K562 (cell line): ENCODE data around the gene SLC7A5. TPM values are rescaled to one million over a fixed set of nuclear protein-coding genes. Genes with fewer than 3 reads are reported as not detected.
A peak's percentile ranks its signal among the peaks of the same experiment; 100 is the strongest.

Experiments
- ATAC-seq: fragments of 200-7000 bp; cut with Tn5 transposase; 3 replicates; pipeline ENCODE4 v1.9.1; 2020; ENCODE audit warnings: moderate library complexity
- BruUV-seq: library from RNA; stranded (reverse); fragments of 400-500 nt; replicated peaks from 2 replicates; lab custom pipeline; 2021; lab: Mats Ljungman, UMichigan
- CTCF ChIA-PET: fragments of 300-600 bp; formaldehyde crosslinking; extraction: SDS; loops from one replicate; lab custom pipeline; 2021; ENCODE audit warnings: low intra/inter-chr PET ratio; lab: Yijun Ruan, JAX
- POLR2A ChIA-PET: fragments of 300-600, 350-650 bp; sonication (Branson Sonifier 250); formaldehyde crosslinking; extraction: SDS; loops from one replicate; lab custom pipeline; 2021; ENCODE audit warnings: antibody characterized with exemption, inconsistent platforms; lab: Yijun Ruan, JAX
- DNase-seq, 4 experiments: peaks; one replicate each; pipeline versions ENCODE4 v3.0.0 to v3.0.0-alpha.2; 2011 to 2018; ENCODE audit warnings: low spot score in 3 of 4, mixed read lengths in 3 of 4; ENCODE audit errors: extremely low read depth in 1 of 4
- FAIRE-seq: peaks from 2 replicates; lab custom pipeline; 2011; peaks lifted over from hg19 to GRCh38; lab: Jason Lieb, UNC
- H2AFZ ChIP-seq: 2 replicates; pipeline ENCODE4 v1.6.0; 2011; ENCODE audit warnings: low read depth, low read length, control low read depth, inconsistent platforms
- H3K27ac ChIP-seq: fragments of 200-600 bp; 3 replicates; pipeline ENCODE4 v1.8.0; 2011; ENCODE audit warnings: low read depth, mild to moderate bottlenecking, control low read depth, inconsistent platforms, low read length, moderate library complexity, mixed read lengths; ENCODE audit errors: extremely low read depth
- H3K27me3 ChIP-seq, 2 experiments: fragments of 300-600 bp in 1 of 2; 2 replicates in 1 of 2; 3 replicates in 1 of 2; pipeline versions ENCODE4 v1.6.0 to v1.8.0; 2011; ENCODE audit warnings: inconsistent platforms in 2 of 2, low read length in 2 of 2, mild to moderate bottlenecking in 1 of 2, mixed read lengths in 1 of 2, moderate library complexity in 1 of 2; ENCODE audit not compliant: control insufficient read depth in 2 of 2, insufficient read depth in 2 of 2
- H3K36me3 ChIP-seq: fragments of 300-600 bp; 3 replicates; pipeline ENCODE4 v1.8.0; 2011; ENCODE audit warnings: mild to moderate bottlenecking, low read length, inconsistent platforms; ENCODE audit not compliant: control insufficient read depth, insufficient read depth
- H3K4me1 ChIP-seq, 2 experiments: fragments of 200-600 bp in 1 of 2; replicated peaks in 1 of 2; 2 replicates in 1 of 2; 3 replicates in 1 of 2; pipeline versions ENCODE4 v1.5.1 to v1.8.0; 2011; ENCODE audit warnings: inconsistent platforms in 2 of 2, low read length in 2 of 2, mild to moderate bottlenecking in 1 of 2, mixed read lengths in 1 of 2, moderate library complexity in 1 of 2; ENCODE audit not compliant: control insufficient read depth in 2 of 2, insufficient read depth in 2 of 2
- H3K4me2 ChIP-seq: 2 replicates; pipeline ENCODE4 v1.6.1; 2011; ENCODE audit warnings: low read length, control low read depth, inconsistent platforms, mixed read lengths; ENCODE audit not compliant: insufficient read depth
- H3K4me3 ChIP-seq: fragments of 200-600 bp; sonication (generic), shearing (Covaris generic); 2 replicates; pipeline ENCODE4 v1.5.1; 2016; ENCODE audit warnings: control low read depth, inconsistent platforms
- H3K79me2 ChIP-seq: fragments of 200-600 bp; 3 replicates; pipeline ENCODE4 v1.8.0; 2011; ENCODE audit warnings: low read length, inconsistent platforms; ENCODE audit not compliant: control insufficient read depth, insufficient read depth
- H3K9ac ChIP-seq, 2 experiments: 2 replicates each; pipeline versions ENCODE4 v1.6.0 to v1.6.1; 2011; ENCODE audit warnings: low read depth in 2 of 2, low read length in 2 of 2, control low read depth in 1 of 2, inconsistent platforms in 1 of 2, mild to moderate bottlenecking in 1 of 2, mixed read lengths in 1 of 2; ENCODE audit not compliant: insufficient read depth in 1 of 2
- H3K9me1 ChIP-seq: one replicate; pipeline ENCODE4 v1.6.0; 2011; ENCODE audit warnings: inconsistent platforms, mild to moderate bottlenecking, low read length, moderate library complexity; ENCODE audit not compliant: control insufficient read depth, insufficient read depth
- H3K9me3 ChIP-seq: replicated peaks from 2 replicates; pipeline ENCODE4 v1.5.1; 2011; ENCODE audit warnings: low read depth, low read length, inconsistent platforms; ENCODE audit not compliant: control insufficient read depth, insufficient read depth
- H4K20me1 ChIP-seq: replicated peaks from 2 replicates; pipeline ENCODE4 v1.6.1; 2011; ENCODE audit warnings: low read length, inconsistent platforms, mixed read lengths; ENCODE audit not compliant: control insufficient read depth, insufficient read depth
- KDM5B ChIP-seq: fragments of 200-600 bp; sonication (generic); IDR thresholded peaks from 2 replicates; pipeline ENCODE4 v1.6.1; 2012; ENCODE audit warnings: low read depth, mild to moderate bottlenecking, moderate library complexity, low read length, control low read depth, inconsistent platforms; ENCODE audit not compliant: insufficient replicate concordance
- POLR2G ChIP-seq: fragments of 200-400 bp; formaldehyde crosslinking; IDR thresholded peaks from 2 replicates; pipeline ENCODE4 v1.6.1; 2017; ENCODE audit warnings: low read depth, mild to moderate bottlenecking, antibody characterized with exemption, low read length, moderate library complexity
- RBFOX2 ChIP-seq: fragments of 200-400 bp; formaldehyde crosslinking; IDR thresholded peaks from 2 replicates; pipeline ENCODE4 v1.6.1; 2017; ENCODE audit warnings: low read depth, mild to moderate bottlenecking, low read length, moderate library complexity
- RBM14 ChIP-seq: fragments of 200-400 bp; formaldehyde crosslinking; IDR thresholded peaks from 2 replicates; pipeline ENCODE4 v1.6.1; 2018; ENCODE audit warnings: low read depth, mild to moderate bottlenecking, low read length, moderate library complexity, borderline replicate concordance; ENCODE audit not compliant: insufficient read depth
- RBM22 ChIP-seq: fragments of 200-400 bp; formaldehyde crosslinking; IDR thresholded peaks from 2 replicates; pipeline ENCODE4 v1.6.1; 2018; ENCODE audit warnings: low read length, low read depth; ENCODE audit not compliant: poor library complexity, severe bottlenecking
- SMAD3 ChIP-seq: fragments of 450-650 bp; formaldehyde crosslinking; conservative IDR thresholded peaks from 2 replicates; pipeline ENCODE4 v1.4.0; 2020; ENCODE audit warnings: mild to moderate bottlenecking
- ZC3H4 ChIP-seq: sonication (generic); formaldehyde crosslinking; IDR thresholded peaks from 2 replicates; pipeline ENCODE4 v1.9.0; 2021; ENCODE audit warnings: missing genetic modification reagents, borderline replicate concordance
- ZNF589 ChIP-seq: fragments of 200-800 bp; sonication (Bioruptor generic); IDR thresholded peaks from 2 replicates; pipeline ENCODE4 v1.6.1; 2016; ENCODE audit warnings: low read depth, missing genetic modification characterization, missing compliant biosample characterization
- WGBS: fragments of 100-300 bp; shearing (Covaris generic); methylation state at CpG from one replicate; pipeline ENCODE4 v1.1.6; 2016; ENCODE audit warnings: low coverage, mixed read lengths; ENCODE audit not compliant: insufficient coverage; ENCODE audit errors: missing lambda C conversion rate; 5-methylcytosine and 5-hydroxymethylcytosine counted together
- in situ Hi-C: fragments of 300-500 bp; cut with MboI; formaldehyde crosslinking; loops from 4 replicates; pipeline ENCODE4 v1.15.0; 2018; ENCODE audit warnings: inconsistent platforms, mixed read lengths
- intact Hi-C: fragments of 100-400 bp; cut with micrococcal nuclease; formaldehyde crosslinking; loops from 2 replicates; pipeline ENCODE4 v1.14.2; 2022
- polyA plus RNA-seq, 8 experiments: library from polyadenylated mRNA; depleted of rRNA in 4 of 8; stranded (reverse) in 5 of 8; unstranded in 3 of 8; fragments of >200 nt; fragmentation: Nextera tagmentation in 2 of 8; fragmentation: Illumina TruSeq in 1 of 8; extraction: Ambion mirVana in 2 of 8; extraction: Trizol in 1 of 8; gene quantifications; 2 replicates each; pipeline versions ENCODE4 v1.2.1 to v1.2.3, GENCODE V29; 2011 to 2014; ENCODE audit warnings: inconsistent platforms in 1 of 8, missing spikeins in 1 of 8
- total RNA-seq, 7 experiments: library from RNA; depleted of rRNA in 6 of 7; stranded (reverse); fragments of >200 nt in 6 of 7; fragmentation: Illumina TruSeq in 2 of 7; extraction: Trizol in 2 of 7; gene quantifications; 2 replicates each; pipeline versions ENCODE4 v1.2.1 to v1.2.3, GENCODE V29; 2011 to 2021; ENCODE audit warnings: low replicate concordance in 1 of 7
- TF ChIP-seq, protein P1 (sequence below): sonication (generic); formaldehyde crosslinking; IDR thresholded peaks from 2 replicates; pipeline ENCODE4 v1.8.1; 2023; ENCODE audit warnings: mild to moderate bottlenecking, missing genetic modification reagents
- TF ChIP-seq, protein P2 (sequence below): sonication (generic); formaldehyde crosslinking; IDR thresholded peaks from 2 replicates; pipeline ENCODE4 v1.5.0; 2020; ENCODE audit warnings: missing genetic modification reagents
- TF ChIP-seq, protein P3 (sequence below): fragments of 450-650 bp; IDR thresholded peaks from 2 replicates; pipeline ENCODE4 v1.6.1; 2016; ENCODE audit warnings: antibody characterized with exemption

The SLC7A5 gene
- total and polyA plus RNA-seq, 9 of the 15 experiments (the other 6 are each of a cell fraction or from before 2014, with no cell fraction given), result 1.9 to 220 (median 18.6) TPM

DNA sequence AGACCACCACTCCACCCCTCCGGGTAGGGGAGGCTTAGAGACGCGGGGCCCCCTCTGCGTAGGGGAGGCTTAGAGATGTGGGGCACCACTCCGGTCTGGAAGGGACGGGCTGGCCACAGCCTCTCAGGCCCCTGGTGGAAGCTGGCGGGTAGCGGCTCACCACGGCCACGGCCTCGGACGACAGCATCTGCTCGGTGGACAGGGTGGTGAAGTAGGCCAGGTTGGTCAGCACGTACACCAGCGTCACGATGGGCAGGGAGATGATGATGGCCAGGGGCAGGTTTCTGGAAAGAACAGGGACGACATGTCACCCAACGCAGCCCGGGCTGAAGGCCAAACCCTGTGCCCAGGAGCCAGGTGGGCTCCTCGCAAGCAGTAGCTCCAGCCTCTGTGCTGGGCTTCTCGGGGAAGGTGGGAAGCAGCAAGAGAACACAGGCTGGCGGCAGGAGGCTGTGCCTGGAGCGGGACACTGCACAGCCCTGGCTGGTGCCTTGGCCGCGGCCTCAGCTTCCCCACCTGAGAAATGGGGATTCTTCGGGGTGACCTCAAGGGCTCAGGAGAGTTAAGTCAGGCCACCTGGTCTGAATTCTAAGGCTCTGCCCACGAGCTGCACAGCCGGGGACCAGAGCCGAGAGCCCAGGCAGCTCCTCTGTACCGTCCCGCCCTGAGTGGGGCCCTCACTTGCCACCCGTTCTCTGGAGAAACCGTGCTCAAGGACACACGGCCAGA, 29.6 kb downstream of the SLC7A5 start:
- FAIRE-seq, result no peak
- intact Hi-C loops, result no loop called here
- TF ChIP-seq, protein P1, sequence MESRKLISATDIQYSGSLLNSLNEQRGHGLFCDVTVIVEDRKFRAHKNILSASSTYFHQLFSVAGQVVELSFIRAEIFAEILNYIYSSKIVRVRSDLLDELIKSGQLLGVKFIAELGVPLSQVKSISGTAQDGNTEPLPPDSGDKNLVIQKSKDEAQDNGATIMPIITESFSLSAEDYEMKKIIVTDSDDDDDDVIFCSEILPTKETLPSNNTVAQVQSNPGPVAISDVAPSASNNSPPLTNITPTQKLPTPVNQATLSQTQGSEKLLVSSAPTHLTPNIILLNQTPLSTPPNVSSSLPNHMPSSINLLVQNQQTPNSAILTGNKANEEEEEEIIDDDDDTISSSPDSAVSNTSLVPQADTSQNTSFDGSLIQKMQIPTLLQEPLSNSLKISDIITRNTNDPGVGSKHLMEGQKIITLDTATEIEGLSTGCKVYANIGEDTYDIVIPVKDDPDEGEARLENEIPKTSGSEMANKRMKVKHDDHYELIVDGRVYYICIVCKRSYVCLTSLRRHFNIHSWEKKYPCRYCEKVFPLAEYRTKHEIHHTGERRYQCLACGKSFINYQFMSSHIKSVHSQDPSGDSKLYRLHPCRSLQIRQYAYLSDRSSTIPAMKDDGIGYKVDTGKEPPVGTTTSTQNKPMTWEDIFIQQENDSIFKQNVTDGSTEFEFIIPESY, result peak; percentile 81
- TF ChIP-seq RBM22 (peak; percentile 97), RBFOX2 (peak; percentile 39; the same call in 1 of the 2 replicates), RBM14 (no peak), ZC3H4 (peak; percentile 57; the same call in 1 of the 2 replicates), POLR2G (peak; percentile 62), SMAD3 (CRISPR knock-in tag) (no peak), ZNF589 (CRISPR knock-in tag) (no peak), KDM5B (no peak)
- TF ChIP-seq, protein P2, sequence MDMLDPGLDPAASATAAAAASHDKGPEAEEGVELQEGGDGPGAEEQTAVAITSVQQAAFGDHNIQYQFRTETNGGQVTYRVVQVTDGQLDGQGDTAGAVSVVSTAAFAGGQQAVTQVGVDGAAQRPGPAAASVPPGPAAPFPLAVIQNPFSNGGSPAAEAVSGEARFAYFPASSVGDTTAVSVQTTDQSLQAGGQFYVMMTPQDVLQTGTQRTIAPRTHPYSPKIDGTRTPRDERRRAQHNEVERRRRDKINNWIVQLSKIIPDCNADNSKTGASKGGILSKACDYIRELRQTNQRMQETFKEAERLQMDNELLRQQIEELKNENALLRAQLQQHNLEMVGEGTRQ (CRISPR knock-in tag), result no peak
- TF ChIP-seq, protein P3, sequence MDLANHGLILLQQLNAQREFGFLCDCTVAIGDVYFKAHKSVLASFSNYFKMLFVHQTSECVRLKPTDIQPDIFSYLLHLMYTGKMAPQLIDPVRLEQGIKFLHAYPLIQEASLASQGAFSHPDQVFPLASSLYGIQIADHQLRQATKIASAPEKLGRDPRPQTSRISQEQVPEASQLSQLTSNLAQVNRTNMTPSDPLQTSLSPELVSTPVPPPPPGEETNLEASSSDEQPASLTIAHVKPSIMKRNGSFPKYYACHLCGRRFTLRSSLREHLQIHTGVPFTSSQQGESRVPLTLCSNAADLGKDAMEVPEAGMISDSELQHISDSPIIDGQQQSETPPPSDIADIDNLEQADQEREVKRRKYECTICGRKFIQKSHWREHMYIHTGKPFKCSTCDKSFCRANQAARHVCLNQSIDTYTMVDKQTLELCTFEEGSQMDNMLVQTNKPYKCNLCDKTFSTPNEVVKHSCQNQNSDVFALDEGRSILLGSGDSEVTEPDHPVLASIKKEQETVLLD, result no peak
- TF ChIP-seq, all 486 proteins: peak for 5
- peaks cover 97% of the 10 kb centered on the region; the same call in 2 of the 3 replicates for H3K36me3 ChIP-seq
- in situ Hi-C loops, result no loop called here
- no peak overlapping the region for H3K4me3 ChIP-seq
- no peaks in the 10 kb centered on the region for H3K9me3 ChIP-seq
- ATAC-seq, result no peak
- POLR2A ChIA-PET, result interaction anchor here (0.6 to 4.2 kb wide), 5 partner anchors 8 to 495 kb away, joined by 3 to 28 read pairs (median 4); no protein-coding TSS in a partner anchor
- no TSS peak for BruUV-seq
- no peaks in the 10 kb centered on the region for H3K27me3 ChIP-seq
- CTCF ChIA-PET, result no interaction called here
- no peak overlapping the region for H3K4me2 ChIP-seq
- H2AFZ ChIP-seq, result no peak overlapping the region
- peaks cover 4% of the 10 kb centered on the region for H3K9me1 ChIP-seq
- peaks cover 50% of the 10 kb centered on the region for H4K20me1 ChIP-seq
- DNase-seq, result no peak
- 92% methylated on average over 23 of the region's 34 CpGs for whole genome bisulfite sequencing
- no peak overlapping the region for H3K9ac ChIP-seq
- H3K4me1 ChIP-seq, result peaks cover 0 to 44% of the 10 kb centered on the region in 2 experiments; a peak in 2 of 5 replicates
- H3K27ac ChIP-seq, result no peak overlapping the region
- peaks cover 24% of the 10 kb centered on the region for H3K79me2 ChIP-seq
